Esophagus squamous epithelium (tissue), 5 donors: ENCODE results near the gene SNX17. TPM values are rescaled to one million over a fixed set of nuclear protein-coding genes. Genes with fewer than 3 reads are reported as not detected.

Source experiments
- DNase-seq: peaks from one replicate; lab custom pipeline; 2025; lab: John Stamatoyannopoulos, UW
- H3K27ac ChIP-seq, 4 donors: fragments of 200-600 bp; sonication (generic); one replicate each; pipeline ENCODE4 v1.5.1; 2016 to 2019; ENCODE audit warnings: mild to moderate bottlenecking in 1 of 4
- H3K27me3 ChIP-seq, 4 donors: fragments of 200-600 bp; sonication (generic); 1 replicate in 3 of 4; 2 replicates in 1 of 4; pipeline versions ENCODE4 v1.5.1 to v1.6.0; 2017 to 2021; ENCODE audit warnings: antibody characterized with exemption in 1 of 4
- H3K36me3 ChIP-seq, 3 donors: fragments of 200-600 bp; sonication (generic); one replicate each; pipeline ENCODE4 v1.5.1; 2016 to 2019
- H3K4me1 ChIP-seq, 3 donors: fragments of 200-600 bp; sonication (generic); one replicate each; pipeline ENCODE4 v1.5.1; 2017 to 2019
- H3K4me3 ChIP-seq, 4 donors: fragments of 200-600 bp; sonication (generic); 1 replicate in 3 of 4; 2 replicates in 1 of 4; pipeline ENCODE4 v1.5.1; 2016 to 2019; ENCODE audit warnings: mild to moderate bottlenecking in 2 of 4, moderate library complexity in 1 of 4
- H3K9me3 ChIP-seq, 3 donors: fragments of 200-600 bp; sonication (generic); one replicate each; pipeline ENCODE4 v1.5.1; 2016 to 2019
- CTCF ChIP-seq, 6 experiments: fragments of 450-650 bp in 4 of 6; fragments of 200-600 bp in 2 of 6; sonication (generic) in 2 of 6; IDR thresholded peaks; one replicate each; pipeline ENCODE4 v1.5.1; 2016 to 2019; ENCODE audit warnings: antibody characterized with exemption in 6 of 6, mild to moderate bottlenecking in 4 of 6, moderate library complexity in 4 of 6
- POLR2A ChIP-seq, 4 donors: fragments of 450-650 bp; IDR thresholded peaks; one replicate each; pipeline ENCODE4 v1.6.1; 2017; ENCODE audit warnings: antibody characterized with exemption in 4 of 4, mild to moderate bottlenecking in 4 of 4, moderate library complexity in 3 of 4
- WGBS, 2 donors: methylation state at CpG; one replicate each; pipeline ENCODE4 v1.1.5; 2018; 5-methylcytosine and 5-hydroxymethylcytosine counted together
- intact Hi-C: fragments of 100-400 bp; cut with DNase I; formaldehyde crosslinking; loops from one replicate; pipeline ENCODE4 v1.15.0; 2022
- total RNA-seq, 4 donors: library from RNA; depleted of rRNA; stranded (reverse); fragments of >200 nt; gene quantifications; one replicate each; pipeline ENCODE4 v1.1.0, GENCODE V29; 2016
- donor health status: DM: yes; HTN: yes; CAD: no.

The SNX17 gene
- total RNA-seq, 4 donors from 2014 or later = 53.5 to 106 (median 75.8) TPM

- Histone ChIP-seq H3K4me1 (peaks cover 15 to 57% (median 19%) of the 10 kb centered on the region in 3 donors), H3K9me3 (no peaks in the 10 kb centered on the region), H3K36me3 (peaks cover 35 to 76% (median 36%) of the 10 kb centered on the region in 3 donors), H3K27me3 (no peaks in the 10 kb centered on the region), H3K27ac (no peak overlapping the region), H3K4me3 (no peak overlapping the region)
- TF ChIP-seq POLR2A (IDR thresholded peaks at IDR 0.05) (no peak), CTCF (IDR thresholded peaks at IDR 0.05) (peak in 1 of 6 experiments; percentile 34)
- intact Hi-C loops = no loop called here
- 60 to 81% methylated on average over 9 to 14 of the region's 29 CpGs for WGBS, 2 donors
- no peak for DNase-seq
Measured at GRCh38 chr2:27378096-27378808, 7.8 kb downstream of the SNX17 start.

- Histone ChIP-seq H3K27me3 (no peaks in the 10 kb centered on the region), H3K36me3 (peaks cover 41 to 76% (median 42%) of the 10 kb centered on the region in 3 donors), H3K9me3 (no peaks in the 10 kb centered on the region), H3K4me1 (peaks cover 15 to 51% (median 19%) of the 10 kb centered on the region in 3 donors), H3K27ac (peak overlapping the region in 2 of 4 donors; percentile 86 to 98), H3K4me3 (no peak overlapping the region)
- WGBS, 2 donors = 80 to 87% methylated on average over 3 of the region's 9 CpGs
- no peak for DNase-seq
- intact Hi-C loops = no loop called here
- peak in 1 of 4 donors; percentile 5 for TF ChIP-seq POLR2A (IDR thresholded peaks at IDR 0.05)
- no peak for TF ChIP-seq CTCF (IDR thresholded peaks at IDR 0.05)
Measured at GRCh38 chr2:27378809-27379290, 8.4 kb downstream of the SNX17 start.

GRCh38 chr2:27379383-27379835 lies 9.0 kb downstream of the SNX17 start:
- intact Hi-C loops = no loop called here

GRCh38 chr2:27379836-27380625 lies 9.6 kb downstream of the SNX17 start:
- Histone ChIP-seq H3K4me1 (peaks cover 15 to 44% (median 19%) of the 10 kb centered on the region in 3 donors), H3K27ac (peak overlapping the region; percentile 86 to 98 (median 94)), H3K9me3 (no peaks in the 10 kb centered on the region), H3K4me3 (peak overlapping the region; percentile 66 to 91 (median 89)), H3K27me3 (no peaks in the 10 kb centered on the region), H3K36me3 (peaks cover 42 to 76% (median 44%) of the 10 kb centered on the region in 3 donors)
- intact Hi-C loops = no loop called here
- 0 to 1% methylated on average over 13 to 14 of the region's 35 CpGs for WGBS, 2 donors
- TF ChIP-seq CTCF (IDR thresholded peaks at IDR 0.05) = no peak
- TF ChIP-seq POLR2A (IDR thresholded peaks at IDR 0.05) = no peak
- DNase-seq = peak; percentile 41

More at GRCh38 chr2:27379383-27379835, 9.0 kb downstream of the SNX17 start:
- Histone ChIP-seq H3K9me3 (no peaks in the 10 kb centered on the region), H3K4me1 (peaks cover 15 to 46% (median 19%) of the 10 kb centered on the region in 3 donors), H3K27me3 (no peaks in the 10 kb centered on the region), H3K4me3 (peak overlapping the region; percentile 66 to 91 (median 89)), H3K27ac (peak overlapping the region; percentile 86 to 98 (median 94)), H3K36me3 (peaks cover 42 to 76% (median 44%) of the 10 kb centered on the region in 3 donors)
- 74 to 80% methylated on average over 2 of the region's 2 CpGs for WGBS, 2 donors
- TF ChIP-seq POLR2A (IDR thresholded peaks at IDR 0.05) (no peak), CTCF (IDR thresholded peaks at IDR 0.05) (no peak)
- no peak for DNase-seq
